HFFc6 (cell line): Measurements from ENCODE around the gene HSD17B14. TPM values are rescaled to one million over a fixed set of nuclear protein-coding genes. Genes with fewer than 3 reads are reported as not detected.

Experiments
- DNase-seq: peaks from one replicate; pipeline ENCODE4 v3.0.0-alpha.2; 2018
- H3K27ac Mint-ChIP-seq: 2 replicates; pipeline ENCODE4 v1.8.0; 2020; ENCODE audit warnings: mild to moderate bottlenecking, mixed read lengths
- H3K27me3 Mint-ChIP-seq: 2 replicates; pipeline ENCODE4 v1.8.0; 2021; ENCODE audit warnings: mild to moderate bottlenecking, moderate library complexity, mixed read lengths; ENCODE audit not compliant: insufficient read depth
- H3K36me3 Mint-ChIP-seq: 2 replicates; pipeline ENCODE4 v1.8.0; 2021; ENCODE audit warnings: low read depth, mixed read lengths
- H3K4me1 Mint-ChIP-seq: 2 replicates; pipeline ENCODE4 v1.8.0; 2020; ENCODE audit warnings: low read depth, mixed read lengths
- H3K4me3 Mint-ChIP-seq: 2 replicates; pipeline ENCODE4 v1.8.0; 2020; ENCODE audit warnings: mild to moderate bottlenecking, moderate library complexity, mixed read lengths
- H3K9me3 Mint-ChIP-seq: 2 replicates; pipeline ENCODE4 v1.8.0; 2020; ENCODE audit warnings: mild to moderate bottlenecking, mixed read lengths
- CTCF ChIP-seq: fragments of 200-600 bp; sonication (generic); IDR thresholded peaks from 2 replicates; pipeline ENCODE4 v1.5.0; 2021; ENCODE audit warnings: antibody characterized with exemption, mild to moderate bottlenecking
- total RNA-seq, 6 experiments: library from RNA; stranded (reverse); fragmentation: NEBNext Ultra II Directional; extraction: Animal tissue kit (Norgen Biotek cat#: 25700); gene quantifications; 2 replicates in 1 of 6; 3 replicates in 5 of 6; pipeline ENCODE4 v1.2.3, GENCODE V29; 2021

HSD17B14 gene
- total RNA-seq, 6 experiments from 2014 or later: 2.9 to 10.0 (median 8.9) TPM

- Mint-ChIP-seq H3K9me3 (no peaks in the 10 kb centered on the region), H3K4me3 (no peak overlapping the region), H3K27me3 (peaks cover 13% of the 10 kb centered on the region; the same call in 1 of the 2 replicates), H3K4me1 (peaks cover 21% of the 10 kb centered on the region), H3K27ac (no peak overlapping the region), H3K36me3 (peaks cover 9% of the 10 kb centered on the region)
- no peak for TF ChIP-seq CTCF
- DNase-seq: no peak
These were observed 3.2 kb downstream of the HSD17B14 start for GRCh38 chr19:48833049-48833448.

DNA sequence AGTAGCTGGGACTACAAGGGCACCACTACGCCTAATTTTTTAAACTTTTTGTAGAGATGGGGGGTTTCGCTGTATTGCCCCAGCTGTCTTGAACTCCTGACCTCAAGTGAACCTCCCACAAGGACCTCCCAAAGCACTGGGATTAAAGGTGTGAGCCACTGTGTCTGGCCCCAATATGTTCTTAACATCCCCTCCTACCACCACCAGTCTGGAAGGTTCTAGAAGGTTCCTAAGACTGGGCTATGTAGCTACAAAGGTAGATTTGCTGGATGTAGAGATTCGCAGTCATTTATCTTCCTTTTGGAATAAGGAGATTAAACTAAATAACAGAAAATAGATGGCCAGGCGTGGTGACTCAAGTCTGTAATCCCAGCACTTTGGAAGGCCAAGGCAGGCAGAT, 5.3 kb downstream of the HSD17B14 start:
- H3K27ac Mint-ChIP-seq: no peak overlapping the region
- peaks cover 9% of the 10 kb centered on the region for H3K4me1 Mint-ChIP-seq
- DNase-seq: no peak
- H3K27me3 Mint-ChIP-seq: peaks cover 7% of the 10 kb centered on the region; the same call in 1 of the 2 replicates
- no peak overlapping the region for H3K4me3 Mint-ChIP-seq
- no peak for TF ChIP-seq CTCF
- H3K36me3 Mint-ChIP-seq: peaks cover 9% of the 10 kb centered on the region
- no peaks in the 10 kb centered on the region for H3K9me3 Mint-ChIP-seq

DNA sequence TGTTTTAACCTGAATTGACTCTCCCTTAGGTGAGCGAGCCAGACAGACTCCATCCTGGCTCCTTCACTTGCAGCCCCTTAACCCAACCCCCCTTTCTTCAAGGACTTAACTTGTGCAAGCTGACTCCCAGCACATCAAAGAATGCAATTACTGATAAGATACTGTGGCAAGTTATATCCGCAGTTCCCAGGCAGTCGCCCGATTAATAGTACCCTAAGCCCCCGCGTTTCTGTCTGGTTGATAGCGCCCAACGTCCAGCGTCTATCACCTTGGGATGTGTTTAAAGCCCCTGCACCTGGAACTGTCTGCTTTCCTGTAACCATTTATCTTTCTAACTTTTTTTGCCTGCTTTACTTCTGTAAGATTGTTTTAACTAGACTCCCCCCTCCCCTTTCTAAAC, 6.2 kb downstream of the HSD17B14 start:
- DNase-seq: no peak
- no peak overlapping the region for H3K4me3 Mint-ChIP-seq
- no peaks in the 10 kb centered on the region for H3K9me3 Mint-ChIP-seq
- H3K4me1 Mint-ChIP-seq: peaks cover 5% of the 10 kb centered on the region; the same call in 1 of the 2 replicates
- TF ChIP-seq CTCF: no peak
- H3K36me3 Mint-ChIP-seq: peaks cover 9% of the 10 kb centered on the region
- H3K27ac Mint-ChIP-seq: no peak overlapping the region
- peaks cover 5% of the 10 kb centered on the region; the same call in 1 of the 2 replicates for H3K27me3 Mint-ChIP-seq

DNA sequence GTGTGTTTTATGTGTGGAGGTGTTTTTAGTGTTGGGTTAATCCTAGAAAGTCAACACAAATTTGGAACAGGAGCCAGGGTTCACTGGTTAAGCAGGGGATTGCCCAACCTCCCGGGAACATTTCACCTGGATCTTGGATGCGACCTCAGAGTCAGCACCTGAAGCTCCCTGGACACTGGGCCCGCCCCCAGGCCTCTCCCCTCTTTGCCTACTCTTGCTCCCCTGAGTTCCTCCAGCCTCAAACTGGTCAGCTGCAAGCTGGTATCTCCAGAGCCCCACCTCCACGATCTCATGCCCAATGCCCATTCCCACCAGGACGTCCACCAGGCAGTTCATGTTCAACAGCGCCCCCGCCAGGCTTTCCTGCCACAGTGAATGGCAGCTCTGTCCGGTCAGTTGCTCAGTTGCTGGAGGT, 9.7 kb downstream of the HSD17B14 start:
- no peak overlapping the region for H3K27ac Mint-ChIP-seq
- H3K4me1 Mint-ChIP-seq: no peaks in the 10 kb centered on the region
- H3K27me3 Mint-ChIP-seq: peaks cover 3% of the 10 kb centered on the region; the same call in 1 of the 2 replicates
- peaks cover 5% of the 10 kb centered on the region; the same call in 1 of the 2 replicates for H3K36me3 Mint-ChIP-seq
- no peak overlapping the region for H3K4me3 Mint-ChIP-seq
- H3K9me3 Mint-ChIP-seq: no peaks in the 10 kb centered on the region
- DNase-seq: no peak
- peak; percentile 45 for TF ChIP-seq CTCF

GRCh38 chr19:48822514-48822913, 13.8 kb downstream of the HSD17B14 start:
- Mint-ChIP-seq H3K27ac (no peak overlapping the region), H3K36me3 (no peaks in the 10 kb centered on the region), H3K9me3 (no peaks in the 10 kb centered on the region), H3K4me3 (no peak overlapping the region), H3K27me3 (peaks cover 3% of the 10 kb centered on the region), H3K4me1 (peaks cover 10% of the 10 kb centered on the region)
- no peak for DNase-seq
- TF ChIP-seq CTCF: no peak

GRCh38 chr19:48821633-48822032, 14.7 kb downstream of the HSD17B14 start:
- H3K27me3 Mint-ChIP-seq: peaks cover 5% of the 10 kb centered on the region
- TF ChIP-seq CTCF: no peak
- no peak for DNase-seq

More at GRCh38 chr19:48821633-48822032, 14.7 kb downstream of the HSD17B14 start:
- Mint-ChIP-seq H3K27ac (no peak overlapping the region), H3K9me3 (no peaks in the 10 kb centered on the region), H3K4me3 (no peak overlapping the region), H3K36me3 (no peaks in the 10 kb centered on the region), H3K4me1 (peaks cover 10% of the 10 kb centered on the region)
